D721Med (cell line): ENCODE measurements around the gene GMEB2.
"Not testable (repeated sequence)": the region's sequence is repeated elsewhere in the genome, so short reads cannot be mapped to it uniquely, and the experiment has no call there.

Experiments
- DNase-seq: peaks from one replicate; pipeline ENCODE4 v3.0.0; 2011; ENCODE audit warnings: low spot score; ENCODE audit not compliant: insufficient read length
- FAIRE-seq: peaks from 2 replicates; lab custom pipeline; 2011; peaks lifted over from hg19 to GRCh38; lab: Jason Lieb, UNC
- TF ChIP-seq, protein P1 (sequence below): IDR thresholded peaks from 2 replicates; pipeline ENCODE4 v1.5.1; 2012; ENCODE audit warnings: mild to moderate bottlenecking, control low read depth; ENCODE audit not compliant: insufficient read depth; ENCODE audit errors: missing control alignments

GMEB2 gene

GRCh38 chr20:63563225-63563935 is 63.5 kb downstream of the GMEB2 start:
- FAIRE-seq (no peak), DNase-seq (no peak)
- TF ChIP-seq, protein P1, sequence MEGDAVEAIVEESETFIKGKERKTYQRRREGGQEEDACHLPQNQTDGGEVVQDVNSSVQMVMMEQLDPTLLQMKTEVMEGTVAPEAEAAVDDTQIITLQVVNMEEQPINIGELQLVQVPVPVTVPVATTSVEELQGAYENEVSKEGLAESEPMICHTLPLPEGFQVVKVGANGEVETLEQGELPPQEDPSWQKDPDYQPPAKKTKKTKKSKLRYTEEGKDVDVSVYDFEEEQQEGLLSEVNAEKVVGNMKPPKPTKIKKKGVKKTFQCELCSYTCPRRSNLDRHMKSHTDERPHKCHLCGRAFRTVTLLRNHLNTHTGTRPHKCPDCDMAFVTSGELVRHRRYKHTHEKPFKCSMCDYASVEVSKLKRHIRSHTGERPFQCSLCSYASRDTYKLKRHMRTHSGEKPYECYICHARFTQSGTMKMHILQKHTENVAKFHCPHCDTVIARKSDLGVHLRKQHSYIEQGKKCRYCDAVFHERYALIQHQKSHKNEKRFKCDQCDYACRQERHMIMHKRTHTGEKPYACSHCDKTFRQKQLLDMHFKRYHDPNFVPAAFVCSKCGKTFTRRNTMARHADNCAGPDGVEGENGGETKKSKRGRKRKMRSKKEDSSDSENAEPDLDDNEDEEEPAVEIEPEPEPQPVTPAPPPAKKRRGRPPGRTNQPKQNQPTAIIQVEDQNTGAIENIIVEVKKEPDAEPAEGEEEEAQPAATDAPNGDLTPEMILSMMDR: no peak

DNA sequence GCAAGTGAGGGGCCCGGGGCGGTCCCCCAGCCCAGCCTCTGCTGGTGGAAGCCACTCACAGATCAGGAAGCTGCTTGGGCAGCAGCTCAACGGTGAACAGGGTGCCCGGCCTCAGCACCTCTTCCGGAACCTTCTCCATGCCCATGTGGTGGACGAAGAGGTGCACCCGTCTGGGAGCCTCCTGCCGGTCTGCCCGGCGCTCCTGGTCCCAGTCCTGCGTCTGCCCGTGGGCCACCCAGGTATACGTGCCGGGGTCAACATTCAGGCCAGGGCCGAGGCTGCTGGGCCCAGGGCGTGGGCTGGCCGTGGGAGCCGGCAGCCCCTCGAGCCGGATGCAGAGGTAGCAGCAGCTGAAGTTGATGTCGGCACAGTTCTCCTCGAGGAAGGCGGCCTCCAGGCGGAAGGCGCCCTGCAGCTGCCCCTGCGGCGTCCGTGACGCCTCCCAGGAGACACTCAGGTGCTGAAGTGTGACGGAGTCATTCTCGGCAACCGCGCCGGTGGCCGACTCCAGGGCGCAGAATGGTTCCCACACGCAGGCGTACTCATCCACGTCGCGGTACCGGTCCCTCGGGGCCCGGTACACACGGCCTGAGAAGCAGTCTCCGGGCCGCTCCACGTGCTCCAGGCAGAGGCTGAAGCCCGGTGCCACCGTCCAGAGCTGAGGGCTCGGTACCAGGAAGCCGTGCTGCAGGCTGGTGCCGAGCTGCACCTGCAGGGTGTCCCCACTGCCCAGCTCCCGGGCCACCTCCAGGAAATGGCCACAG is 64.3 kb downstream of the GMEB2 start:
- no peak for FAIRE-seq
- TF ChIP-seq, protein P1: no peak
- no peak for DNase-seq

- FAIRE-seq (no peak), DNase-seq (no peak)
- TF ChIP-seq, protein P1: no peak
Observed at GRCh38 chr20:63561624-63562396, 65.1 kb downstream of the GMEB2 start.

DNA sequence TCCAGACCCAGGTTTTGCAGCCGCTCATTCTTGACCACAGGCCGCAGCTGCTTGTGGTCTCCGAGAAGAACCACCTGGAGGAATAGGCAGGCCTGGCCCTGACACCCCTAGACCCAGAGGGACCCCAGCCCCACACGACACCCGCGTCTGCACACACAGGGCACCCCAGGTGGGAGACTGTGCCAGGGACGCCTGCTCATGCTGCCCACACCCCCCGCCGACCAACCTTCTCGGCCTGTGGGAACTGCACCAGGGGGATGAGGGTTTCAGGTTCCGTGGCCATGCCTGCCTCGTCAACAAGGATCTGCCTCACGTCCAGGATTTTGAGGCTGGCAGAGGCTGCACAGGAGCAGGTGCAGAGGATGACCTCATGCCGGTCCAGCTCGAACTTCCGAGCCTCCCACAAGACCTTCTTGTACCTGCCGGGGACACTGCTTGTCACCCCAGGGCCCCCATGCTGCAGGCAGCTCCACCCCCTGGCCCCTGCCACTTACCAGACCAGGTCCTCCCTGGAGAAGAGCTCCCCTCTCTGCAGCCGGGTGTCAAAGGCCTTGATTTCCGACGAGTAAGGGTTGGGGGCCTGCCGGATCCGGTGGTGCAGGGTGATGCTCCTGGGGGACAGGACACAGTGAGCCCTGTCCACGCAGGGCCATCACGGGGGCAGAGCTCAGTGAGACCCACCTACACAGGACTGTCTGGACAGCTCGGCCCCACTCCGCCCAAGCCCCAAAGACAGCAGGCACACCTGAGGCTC is 65.9 kb downstream of the GMEB2 start:
- FAIRE-seq (no peak), DNase-seq (no peak)
- TF ChIP-seq, protein P1: no peak

DNA sequence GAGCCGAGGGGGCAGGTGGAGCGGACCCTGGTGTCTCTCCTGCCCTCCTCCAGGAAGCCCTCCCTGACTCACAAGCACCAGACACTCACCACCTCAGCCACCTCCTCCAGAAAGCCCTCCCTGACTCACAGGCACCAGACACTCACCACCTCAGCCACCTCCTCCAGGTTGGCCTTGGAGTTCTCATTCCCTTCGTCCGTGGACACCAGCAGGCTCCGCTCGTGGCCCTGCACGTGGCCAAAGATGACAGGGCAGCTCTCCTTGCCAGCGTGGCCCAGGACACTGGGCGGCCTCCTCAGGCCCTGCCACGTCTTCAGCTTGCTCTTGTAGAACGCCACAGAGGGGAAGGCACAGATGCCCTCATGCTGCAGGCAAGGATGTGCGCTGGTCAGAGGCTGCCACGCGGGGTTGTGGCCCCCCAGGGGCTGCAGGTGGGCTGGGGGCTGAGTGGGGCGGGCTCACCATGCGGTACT is 66.5 kb downstream of the GMEB2 start:
- DNase-seq (no peak), FAIRE-seq (no peak)
- TF ChIP-seq, protein P1: no peak

- not testable (repeated sequence) for DNase-seq, FAIRE-seq
Observed at GRCh38 chr20:63559485-63560332, 67.2 kb downstream of the GMEB2 start.
